ENCODE data around the gene RALA. TPM values are rescaled to one million over a fixed set of nuclear protein-coding genes. Genes with fewer than 3 reads are reported as not detected.
"Not testable (repeated sequence)": the region's sequence is repeated elsewhere in the genome, so short reads cannot be mapped to it uniquely, and the experiment has no call there.

The RALA gene
- total RNA-seq, 4 donors from 2014 or later, result 14.0 to 26.8 (median 17.9) TPM

DNA sequence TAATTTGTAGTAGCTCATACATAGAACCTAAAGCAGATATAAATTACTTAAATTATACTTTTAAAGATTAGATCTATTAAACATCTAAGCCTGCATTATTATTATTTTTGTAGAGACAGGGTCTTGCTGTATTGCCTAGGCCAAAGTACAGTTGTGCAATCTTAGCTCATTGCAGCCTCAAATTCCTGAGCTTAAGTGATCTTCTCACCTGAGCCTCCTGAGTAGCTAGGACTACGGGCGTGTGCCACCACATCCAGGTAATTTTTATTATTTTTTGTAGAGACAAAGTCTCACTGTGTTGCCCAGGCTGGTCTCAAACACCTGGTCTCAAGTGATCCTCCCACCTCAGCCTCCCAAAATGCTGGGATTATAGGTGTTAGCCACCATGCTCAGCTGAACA, 46.7 kb downstream of the RALA start:
- TF ChIP-seq, protein P1, sequence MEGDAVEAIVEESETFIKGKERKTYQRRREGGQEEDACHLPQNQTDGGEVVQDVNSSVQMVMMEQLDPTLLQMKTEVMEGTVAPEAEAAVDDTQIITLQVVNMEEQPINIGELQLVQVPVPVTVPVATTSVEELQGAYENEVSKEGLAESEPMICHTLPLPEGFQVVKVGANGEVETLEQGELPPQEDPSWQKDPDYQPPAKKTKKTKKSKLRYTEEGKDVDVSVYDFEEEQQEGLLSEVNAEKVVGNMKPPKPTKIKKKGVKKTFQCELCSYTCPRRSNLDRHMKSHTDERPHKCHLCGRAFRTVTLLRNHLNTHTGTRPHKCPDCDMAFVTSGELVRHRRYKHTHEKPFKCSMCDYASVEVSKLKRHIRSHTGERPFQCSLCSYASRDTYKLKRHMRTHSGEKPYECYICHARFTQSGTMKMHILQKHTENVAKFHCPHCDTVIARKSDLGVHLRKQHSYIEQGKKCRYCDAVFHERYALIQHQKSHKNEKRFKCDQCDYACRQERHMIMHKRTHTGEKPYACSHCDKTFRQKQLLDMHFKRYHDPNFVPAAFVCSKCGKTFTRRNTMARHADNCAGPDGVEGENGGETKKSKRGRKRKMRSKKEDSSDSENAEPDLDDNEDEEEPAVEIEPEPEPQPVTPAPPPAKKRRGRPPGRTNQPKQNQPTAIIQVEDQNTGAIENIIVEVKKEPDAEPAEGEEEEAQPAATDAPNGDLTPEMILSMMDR (IDR thresholded peaks at IDR 0.05), result no peak
- no peak for ATAC-seq (ENCODE audit: low FRiP score)
- DNase-seq (ENCODE audit: low spot score), result no peak

DNA sequence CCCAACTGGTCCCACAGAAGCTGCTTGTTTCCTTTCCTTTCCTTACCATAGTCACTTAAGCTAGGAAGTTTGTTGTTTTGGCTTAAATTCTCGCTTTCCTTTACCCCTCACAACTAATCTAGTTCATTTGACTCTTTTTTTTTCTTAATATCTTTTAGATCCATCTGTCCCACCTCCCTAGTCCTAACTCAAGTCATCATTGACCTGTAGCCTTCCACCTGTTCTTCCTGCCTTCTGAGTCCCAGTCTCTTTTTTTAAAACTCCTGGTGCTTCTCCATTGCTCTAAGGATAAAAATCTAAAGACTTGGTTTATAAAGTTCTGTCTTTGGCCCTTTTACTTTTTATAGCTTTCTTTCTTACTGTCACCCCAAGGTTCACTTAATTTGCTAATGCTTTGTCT, 47.6 kb downstream of the RALA start:
- DNase-seq (ENCODE audit: low spot score) (no peak), ATAC-seq (ENCODE audit: low FRiP score) (no peak)

DNA sequence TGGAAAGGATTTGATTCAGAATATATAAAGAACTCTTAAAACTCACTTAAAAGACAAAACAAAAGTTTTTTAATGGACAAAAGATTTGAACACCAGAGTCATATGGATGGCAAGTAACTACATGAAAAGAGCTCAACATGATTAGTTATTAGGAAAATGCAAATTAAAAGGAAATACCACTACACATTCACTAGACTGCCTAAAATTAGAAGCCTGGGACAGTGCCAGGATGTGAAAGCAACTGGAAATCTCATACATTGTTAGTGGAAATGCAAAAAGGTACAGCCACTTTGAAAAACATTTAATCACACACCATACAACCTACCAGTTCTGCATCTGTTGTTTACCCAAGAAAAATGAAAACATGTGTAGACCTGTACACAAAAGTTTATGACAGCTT, 48.8 kb downstream of the RALA start:
- ATAC-seq (ENCODE audit: low FRiP score) (no peak), DNase-seq (ENCODE audit: low spot score) (no peak)
- TF ChIP-seq, protein P1 (IDR thresholded peaks at IDR 0.05), result no peak

More for the DNA sequence above, 47.6 kb downstream of the RALA start:
- TF ChIP-seq, protein P1 (IDR thresholded peaks at IDR 0.05), result no peak

DNA sequence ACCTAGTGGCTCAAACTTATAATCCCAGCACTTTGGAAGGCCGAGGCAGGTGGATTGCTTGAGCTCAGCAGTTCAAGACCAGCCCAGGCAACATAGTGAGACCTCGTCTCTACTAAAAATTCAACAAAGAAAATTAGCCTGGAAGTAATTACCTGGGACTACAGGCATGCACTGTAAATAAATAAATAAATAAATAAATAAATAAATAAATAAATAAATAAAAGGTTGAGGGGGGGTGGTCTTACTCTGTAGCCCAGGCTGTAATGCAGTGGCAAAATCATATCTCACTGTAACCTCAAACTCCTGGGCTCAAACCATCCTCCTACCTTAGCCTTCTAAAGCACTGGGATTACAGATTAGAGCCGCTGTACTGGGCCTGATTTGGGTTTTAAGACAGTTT, 50.5 kb downstream of the RALA start:
- no peak for DNase-seq (ENCODE audit: low spot score)
- no peak for ATAC-seq (ENCODE audit: low FRiP score)
- TF ChIP-seq, protein P1 (IDR thresholded peaks at IDR 0.05), result no peak

DNA sequence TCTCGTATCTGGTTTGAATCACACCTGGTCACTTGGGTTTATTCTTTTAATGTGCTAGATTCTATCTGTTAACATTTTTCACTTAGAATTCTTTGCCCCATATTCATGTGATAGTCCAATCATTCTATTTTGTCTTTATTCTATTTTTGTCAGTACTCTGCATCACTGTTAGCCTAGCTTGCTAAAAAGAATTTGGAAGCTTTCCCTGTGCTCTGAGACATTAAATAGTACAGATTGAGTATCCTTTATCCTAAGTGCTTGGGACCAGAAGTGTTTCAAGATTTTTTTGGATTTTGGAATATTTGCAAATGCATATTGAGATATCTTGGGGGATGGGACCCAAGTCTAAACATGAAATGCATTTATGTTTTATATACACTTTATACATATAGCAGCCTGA, 51.0 kb downstream of the RALA start:
- ATAC-seq (ENCODE audit: low FRiP score), result no peak
- TF ChIP-seq, protein P1 (IDR thresholded peaks at IDR 0.05), result no peak
- DNase-seq (ENCODE audit: low spot score), result no peak

DNA sequence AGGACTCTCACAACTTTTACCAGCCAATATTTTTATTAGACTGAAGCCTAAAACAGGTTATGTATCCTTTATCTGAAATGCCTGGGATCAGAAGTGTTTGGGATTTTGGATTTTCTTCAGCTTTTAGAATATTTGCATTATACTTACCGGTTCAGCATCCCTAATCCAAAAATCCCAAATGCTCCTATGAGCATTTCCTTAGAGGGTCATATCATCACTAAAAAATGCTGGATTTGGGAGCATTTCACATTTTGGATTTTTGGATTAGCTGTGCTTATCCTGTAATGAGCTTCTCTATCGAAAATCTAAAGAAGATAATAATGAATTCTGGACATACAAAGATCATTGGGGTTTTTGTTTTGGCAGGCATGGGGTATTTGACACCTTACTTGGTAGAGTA, 53.0 kb downstream of the RALA start:
- TF ChIP-seq, protein P1 (IDR thresholded peaks at IDR 0.05), result no peak
- no peak for DNase-seq (ENCODE audit: low spot score)
- ATAC-seq (ENCODE audit: low FRiP score), result no peak

DNA sequence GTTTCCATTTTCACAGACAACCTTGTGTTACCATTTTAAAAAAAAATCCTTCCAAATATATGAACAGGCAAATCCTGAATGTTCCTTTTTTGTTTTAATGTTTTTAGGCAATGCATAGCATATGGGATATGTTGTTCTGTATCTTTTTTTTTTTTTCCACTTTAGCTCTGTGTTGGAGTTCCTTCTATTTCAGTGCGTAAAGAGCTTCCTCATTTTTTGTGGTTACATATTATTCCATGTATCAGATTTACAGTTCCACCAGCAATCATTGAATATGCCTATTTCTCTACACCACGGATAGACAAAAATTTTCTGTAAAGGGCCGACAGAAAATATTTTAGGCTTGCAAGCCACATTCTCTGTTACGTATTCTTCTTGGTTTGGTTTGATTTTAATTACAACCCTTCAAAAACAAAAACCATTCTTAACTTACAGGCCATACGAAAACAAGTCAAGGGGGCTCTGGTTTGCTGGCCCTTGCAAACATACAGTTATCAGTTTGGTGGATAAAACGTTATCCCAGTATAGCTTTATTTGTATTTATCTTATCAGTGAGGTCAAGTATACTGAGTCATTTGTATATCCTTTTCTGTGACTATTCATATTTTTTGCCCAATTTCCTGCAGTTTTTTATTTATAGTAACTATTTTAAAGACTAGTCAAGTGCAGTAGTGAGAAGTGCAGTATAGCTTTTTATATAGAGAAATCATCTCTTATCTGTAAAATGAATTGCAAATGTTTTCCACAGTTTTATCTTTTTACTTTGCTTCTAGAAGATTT, 55.7 kb downstream of the RALA start:
- DNase-seq (ENCODE audit: low spot score) (no peak), ATAC-seq (ENCODE audit: low FRiP score) (no peak)
- TF ChIP-seq, protein P1 (IDR thresholded peaks at IDR 0.05), result no peak

DNA sequence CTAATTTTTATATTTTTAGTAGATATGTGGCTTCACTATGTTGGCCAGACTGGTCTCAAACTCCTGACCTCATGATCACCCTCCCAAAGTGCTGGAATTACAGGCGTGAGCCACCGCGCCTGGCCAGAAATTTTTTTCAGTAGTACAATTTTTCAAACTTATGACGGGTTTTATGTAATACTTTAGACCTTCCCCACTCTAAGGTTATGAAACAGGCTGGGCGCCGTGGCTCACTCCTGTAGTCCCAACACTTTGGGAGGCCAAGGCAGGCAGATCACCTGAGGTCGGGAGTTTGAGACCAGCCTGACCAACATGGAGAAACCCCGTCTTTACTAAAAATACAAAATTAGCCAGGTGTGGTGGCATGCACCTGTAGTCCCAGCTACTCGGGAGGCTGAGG, 56.5 kb downstream of the RALA start:
- ATAC-seq (ENCODE audit: low FRiP score); DNase-seq (ENCODE audit: low spot score): not testable (repeated sequence)
